SK-N-MC (cell line): Measurements from ENCODE around the gene CSNK1G1.

ENCODE experiments used
- EZH2 ChIP-seq: fragments of 200-600 bp; sonication (generic); IDR thresholded peaks from one replicate; pipeline ENCODE4 v1.6.1; 2017; ENCODE audit warnings: antibody characterized with exemption
- FOXP2 ChIP-seq: optimal IDR thresholded peaks from 2 replicates; pipeline ENCODE3; 2011; ENCODE audit warnings: mild to moderate bottlenecking, moderate library complexity; ENCODE audit not compliant: insufficient read depth; ENCODE audit errors: extremely low read length, control extremely low read depth
- POLR2AphosphoS5 ChIP-seq: IDR thresholded peaks from 2 replicates; pipeline ENCODE4 v1.6.1; 2012; ENCODE audit warnings: mild to moderate bottlenecking, low read depth, low read length, borderline replicate concordance

- TF ChIP-seq POLR2AphosphoS5 (no peak), EZH2 (no peak), FOXP2 (no peak)
Measured at GRCh38 chr15:64157599-64158125, 198.3 kb downstream of the CSNK1G1 start.
